GM12873 (cell line): ENCODE data around the gene MGAT3.

Experiments
- CTCF ChIP-seq: IDR thresholded peaks from 2 replicates; pipeline ENCODE4 v1.5.1; 2012; ENCODE audit warnings: low read depth, mild to moderate bottlenecking, moderate library complexity, low read length, control low read depth; ENCODE audit not compliant: insufficient read depth; ENCODE audit errors: missing control alignments

MGAT3 gene

GRCh38 chr22:39457198-39457555 is 365 bp downstream of the MGAT3 start:
- no peak for TF ChIP-seq CTCF

- TF ChIP-seq CTCF: no peak
These were observed 988 bp downstream of the MGAT3 start for GRCh38 chr22:39457556-39458443.

GRCh38 chr22:39458444-39459083 is 1.8 kb downstream of the MGAT3 start:
- TF ChIP-seq CTCF: no peak

- TF ChIP-seq CTCF: no peak
These were observed 2.9 kb downstream of the MGAT3 start for GRCh38 chr22:39459681-39460080.

GRCh38 chr22:39462443-39463221 is 5.8 kb downstream of the MGAT3 start:
- TF ChIP-seq CTCF: no peak

- no peak for TF ChIP-seq CTCF
These were observed 6.5 kb downstream of the MGAT3 start for GRCh38 chr22:39463277-39463676.

- TF ChIP-seq CTCF: no peak
These were observed 7.1 kb downstream of the MGAT3 start for GRCh38 chr22:39463931-39464390.
